Neural cell (in vitro differentiated cells): ENCODE measurements around the gene PLXNA4. TPM values are rescaled to one million over a fixed set of nuclear protein-coding genes. Genes with fewer than 3 reads are reported as not detected.

Experiments used
- H2AFZ ChIP-seq: fragments of 200-600, 300-800 bp; sonication (generic), shearing (Covaris generic); 2 replicates; pipeline ENCODE4 v1.6.0; 2014; ENCODE audit warnings: low read depth, mild to moderate bottlenecking, antibody characterized with exemption, low read length, moderate library complexity
- H3F3A ChIP-seq: fragments of 200-600 bp; shearing (Covaris generic); 2 replicates; pipeline ENCODE4 v1.6.1; 2016; ENCODE audit warnings: mild to moderate bottlenecking, moderate library complexity, mixed read lengths, antibody characterized with exemption, low read length; ENCODE audit not compliant: insufficient read depth, poor library complexity, severe bottlenecking
- H3K27ac ChIP-seq: fragments of 200-600, 300-800 bp; sonication (generic), shearing (Covaris generic); 2 replicates; pipeline ENCODE4 v1.5.1; 2014; ENCODE audit warnings: mild to moderate bottlenecking, low read length, moderate library complexity
- H3K27me3 ChIP-seq: fragments of 300-800, 200-600 bp; sonication (generic), shearing (Covaris generic); 2 replicates; pipeline ENCODE4 v1.6.0; 2014; ENCODE audit warnings: mild to moderate bottlenecking, low read depth, low read length, moderate library complexity; ENCODE audit not compliant: insufficient read depth
- H3K36me3 ChIP-seq: fragments of 300-800, 200-600 bp; sonication (generic), shearing (Covaris generic); 2 replicates; pipeline ENCODE4 v1.5.1; 2014; ENCODE audit warnings: mild to moderate bottlenecking, antibody characterized with exemption, low read length, moderate library complexity; ENCODE audit not compliant: insufficient read depth
- H3K4me2 ChIP-seq: fragments of 300-800, 200-600 bp; sonication (generic), shearing (Covaris generic); 2 replicates; pipeline ENCODE4 v1.6.0; 2014; ENCODE audit warnings: mild to moderate bottlenecking, low read length
- H3K4me3 ChIP-seq: fragments of 300-800, 200-600 bp; sonication (generic), shearing (Covaris generic); 2 replicates; pipeline ENCODE4 v1.5.1; 2014; ENCODE audit warnings: mild to moderate bottlenecking, low read length, moderate library complexity
- H3K79me2 ChIP-seq: fragments of 200-600 bp; shearing (Covaris generic); replicated peaks from 2 replicates; pipeline ENCODE4 v1.6.0; 2014; ENCODE audit warnings: mild to moderate bottlenecking, low read length, moderate library complexity; ENCODE audit not compliant: insufficient read depth
- H3K9ac ChIP-seq: fragments of 300-800, 200-600 bp; sonication (generic), shearing (Covaris generic); 2 replicates; pipeline ENCODE4 v1.6.1; 2016; ENCODE audit warnings: mild to moderate bottlenecking, low read length, mixed read lengths
- H3K9me2 ChIP-seq: fragments of 200-600 bp; shearing (Covaris generic); 2 replicates; pipeline ENCODE4 v1.6.1; 2016; ENCODE audit warnings: mild to moderate bottlenecking, low read length, mixed read lengths; ENCODE audit not compliant: insufficient read depth
- H3K9me3 ChIP-seq: fragments of 200-600, 300-800 bp; sonication (generic), shearing (Covaris generic); 2 replicates; pipeline ENCODE4 v1.6.1; 2016; ENCODE audit warnings: mild to moderate bottlenecking, mixed run types, low read length, moderate library complexity, mixed read lengths
- H4K20me1 ChIP-seq: fragments of 200-600 bp; shearing (Covaris generic); 2 replicates; pipeline ENCODE4 v1.6.1; 2016; ENCODE audit warnings: mild to moderate bottlenecking, mixed run types; ENCODE audit not compliant: insufficient read depth
- CTCF ChIP-seq: fragments of 450-650 bp; IDR thresholded peaks from 2 replicates; pipeline ENCODE4 v1.5.1; 2014; ENCODE audit warnings: antibody characterized with exemption, mild to moderate bottlenecking, moderate library complexity; ENCODE audit not compliant: poor library complexity, severe bottlenecking
- EP300 ChIP-seq: fragments of 450-650 bp; conservative IDR thresholded peaks from 2 replicates; pipeline ENCODE4 v1.6.1; 2014; ENCODE audit warnings: antibody characterized with exemption, mild to moderate bottlenecking, moderate library complexity; ENCODE audit not compliant: poor library complexity, severe bottlenecking
- EZH2 ChIP-seq: fragments of 200-600, 300-800 bp; shearing (Covaris generic), sonication (generic); IDR thresholded peaks from 2 replicates; pipeline ENCODE4 v1.6.1; 2014; ENCODE audit warnings: antibody characterized with exemption, low read length, borderline replicate concordance, mild to moderate bottlenecking; ENCODE audit not compliant: insufficient read depth, poor library complexity, severe bottlenecking
- MXI1 ChIP-seq: fragments of 450-650 bp; conservative IDR thresholded peaks from 2 replicates; pipeline ENCODE4 v1.6.1; 2014; ENCODE audit warnings: antibody characterized with exemption, mild to moderate bottlenecking; ENCODE audit not compliant: poor library complexity, severe bottlenecking
- POLR2AphosphoS5 ChIP-seq: IDR thresholded peaks from 2 replicates; pipeline ENCODE4 v1.6.1; 2012
- RAD21 ChIP-seq: fragments of 450-650 bp; conservative IDR thresholded peaks from 2 replicates; pipeline ENCODE4 v1.6.1; 2014; ENCODE audit warnings: antibody characterized with exemption, mild to moderate bottlenecking, moderate library complexity
- REST ChIP-seq: IDR thresholded peaks from 2 replicates; pipeline ENCODE4 v1.6.1; 2012; ENCODE audit warnings: borderline replicate concordance
- SMC3 ChIP-seq: fragments of 450-650 bp; conservative IDR thresholded peaks from 2 replicates; pipeline ENCODE4 v1.6.1; 2014; ENCODE audit warnings: antibody characterized with exemption, mild to moderate bottlenecking, moderate library complexity; ENCODE audit not compliant: poor library complexity
- TAF1 ChIP-seq: IDR thresholded peaks from 2 replicates; pipeline ENCODE4 v1.6.1; 2012; ENCODE audit warnings: low read depth
- polyA plus RNA-seq: library from polyadenylated mRNA; depleted of rRNA; stranded (reverse); fragments of >200 nt; gene quantifications from 2 replicates; pipeline ENCODE4 v1.2.3, GENCODE V29; 2014

The PLXNA4 gene
- polyA plus RNA-seq, 1 donor from 2014 or later = 7.2 TPM

- H4K20me1 ChIP-seq = no peaks in the 10 kb centered on the region
- H3K79me2 ChIP-seq = no peaks in the 10 kb centered on the region
- no peak overlapping the region for H3K27ac ChIP-seq
- H3K27me3 ChIP-seq = no peaks in the 10 kb centered on the region
- H3K9me2 ChIP-seq = no peaks in the 10 kb centered on the region
- H3F3A ChIP-seq = no peaks in the 10 kb centered on the region
- no peak overlapping the region for H3K4me2 ChIP-seq
- H3K36me3 ChIP-seq = no peaks in the 10 kb centered on the region
- TF ChIP-seq EZH2 (no peak), SMC3 (no peak), CTCF (no peak), POLR2AphosphoS5 (no peak), RAD21 (no peak), EP300 (no peak), TAF1 (no peak), REST (no peak), MXI1 (no peak)
- H3K9ac ChIP-seq = no peak overlapping the region
- H3K4me3 ChIP-seq = no peak overlapping the region
- H3K9me3 ChIP-seq = no peaks in the 10 kb centered on the region
- H2AFZ ChIP-seq = no peak overlapping the region
Observed at GRCh38 chr7:132393789-132394261, 182.4 kb downstream of the PLXNA4 start.

- no peak overlapping the region for H3K9ac ChIP-seq
- H3K9me2 ChIP-seq = no peaks in the 10 kb centered on the region
- no peaks in the 10 kb centered on the region for H3K79me2 ChIP-seq
- H3K4me3 ChIP-seq = no peak overlapping the region
- no peaks in the 10 kb centered on the region for H4K20me1 ChIP-seq
- H3K9me3 ChIP-seq = no peaks in the 10 kb centered on the region
- H3K27me3 ChIP-seq = no peaks in the 10 kb centered on the region
- no peaks in the 10 kb centered on the region for H3F3A ChIP-seq
- no peak for TF ChIP-seq REST
- TF ChIP-seq CTCF = no peak
- no peak for TF ChIP-seq TAF1
- no peak for TF ChIP-seq SMC3
- TF ChIP-seq EP300 = no peak
- TF ChIP-seq EZH2 = no peak
- no peak for TF ChIP-seq RAD21
- H2AFZ ChIP-seq = no peak overlapping the region
- H3K27ac ChIP-seq = no peak overlapping the region
- H3K36me3 ChIP-seq = no peaks in the 10 kb centered on the region
- no peak overlapping the region for H3K4me2 ChIP-seq
Observed at GRCh38 chr7:132392713-132393112, 183.6 kb downstream of the PLXNA4 start.
